ENCODE measurements around the gene CDC42EP1.
"Not testable (repeated sequence)": the region's sequence is repeated elsewhere in the genome, so short reads cannot be mapped to it uniquely, and the experiment has no call there.

CDC42EP1 gene

GRCh38 chr22:37534445-37534844 is 25.8 kb upstream of the CDC42EP1 start:
- H3K4me3 ChIP-seq (replicated peaks; ENCODE audit: low read depth, low read length) = no peak overlapping the region
- no peak for TF ChIP-seq CTCF (IDR thresholded peaks at IDR 0.05; ENCODE audit: low read length, missing control alignments)
- no peak for DNase-seq (ENCODE audit: low read depth)

DNA sequence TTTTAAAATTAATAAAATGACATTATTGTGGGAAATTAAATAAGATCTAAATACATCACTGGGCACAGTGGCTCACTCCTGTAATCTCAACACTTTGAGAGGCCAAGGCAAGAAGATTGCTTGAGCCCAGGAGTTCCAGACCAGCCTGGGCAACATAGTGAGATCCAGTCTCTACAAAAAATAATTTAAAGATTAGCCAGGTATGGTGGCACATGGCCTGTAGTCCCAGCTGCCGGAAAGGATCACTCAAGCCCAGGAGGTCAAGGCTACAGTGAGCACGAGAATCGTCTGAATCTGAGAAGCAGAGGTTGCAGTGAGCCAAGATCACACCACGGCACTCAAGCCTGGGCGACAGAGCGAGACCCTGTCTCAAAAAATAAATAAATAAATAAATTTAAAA is 25.1 kb upstream of the CDC42EP1 start:
- no peak overlapping the region for H3K4me3 ChIP-seq (replicated peaks; ENCODE audit: low read depth, low read length)
- no peak for TF ChIP-seq CTCF (IDR thresholded peaks at IDR 0.05; ENCODE audit: low read length, missing control alignments)
- no peak for DNase-seq (ENCODE audit: low read depth)

DNA sequence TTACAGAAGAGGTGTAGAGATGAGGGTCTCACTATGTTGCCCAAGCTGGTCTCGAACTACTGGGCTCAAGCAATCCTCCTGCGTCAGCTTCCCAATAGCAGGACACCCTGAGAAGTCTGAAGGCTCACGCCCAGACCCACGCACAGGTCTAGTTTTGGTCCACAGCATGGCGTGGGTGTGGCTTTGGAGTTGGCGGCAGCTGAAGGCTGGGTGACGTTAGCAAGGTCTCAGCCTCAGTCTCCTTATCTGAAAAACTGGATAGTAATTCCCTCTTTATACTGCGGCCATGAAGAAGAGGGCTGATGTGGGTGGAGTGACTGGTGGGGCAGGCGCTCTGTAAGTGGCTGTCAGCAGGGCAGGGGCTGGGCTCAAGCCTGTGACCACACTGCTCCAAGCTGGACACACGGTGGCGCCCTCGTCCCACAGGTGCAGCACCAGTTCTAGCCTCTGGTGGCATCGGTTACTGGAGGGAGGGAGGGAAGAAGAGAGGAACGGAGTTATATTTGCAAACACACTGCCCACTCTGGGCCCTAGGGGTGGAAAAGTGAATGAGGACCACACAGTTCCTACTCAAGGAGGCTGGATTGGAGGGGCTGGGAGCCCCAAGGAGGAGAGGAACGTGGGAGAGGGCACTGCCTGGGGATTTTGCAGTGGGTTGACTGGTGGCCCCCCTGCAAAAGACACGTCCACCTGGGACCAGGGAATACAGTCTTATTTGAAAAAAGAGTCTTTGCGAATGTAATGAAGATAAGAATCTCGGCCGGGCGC is 21.5 kb upstream of the CDC42EP1 start:
- DNase-seq (ENCODE audit: low read depth) = peak; percentile 97
- peak; percentile 94 for TF ChIP-seq CTCF (IDR thresholded peaks at IDR 0.05; ENCODE audit: low read length, missing control alignments)
- no peak overlapping the region for H3K4me3 ChIP-seq (replicated peaks; ENCODE audit: low read depth, low read length)

DNA sequence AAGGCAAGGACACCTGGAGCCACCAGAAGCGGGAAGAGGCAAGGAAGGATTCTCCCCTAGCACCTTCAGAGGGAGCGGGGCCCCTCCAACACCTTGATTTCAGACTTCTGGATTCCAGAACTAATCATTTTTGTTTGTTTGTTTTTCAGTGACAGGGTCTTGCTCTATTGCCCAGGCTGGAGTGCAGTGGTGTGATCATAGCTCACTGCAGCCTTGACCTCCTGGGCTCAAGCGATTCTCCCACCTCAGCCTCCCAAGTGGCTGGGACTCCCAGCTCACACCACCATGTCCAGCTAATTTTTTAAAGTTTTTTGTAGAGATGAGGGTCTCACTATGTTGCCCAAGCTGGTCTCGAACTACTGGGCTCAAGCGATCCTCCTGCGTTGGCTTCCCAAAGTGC is 20.5 kb upstream of the CDC42EP1 start:
- H3K4me3 ChIP-seq (replicated peaks; ENCODE audit: low read depth, low read length) = not testable (repeated sequence)

DNA sequence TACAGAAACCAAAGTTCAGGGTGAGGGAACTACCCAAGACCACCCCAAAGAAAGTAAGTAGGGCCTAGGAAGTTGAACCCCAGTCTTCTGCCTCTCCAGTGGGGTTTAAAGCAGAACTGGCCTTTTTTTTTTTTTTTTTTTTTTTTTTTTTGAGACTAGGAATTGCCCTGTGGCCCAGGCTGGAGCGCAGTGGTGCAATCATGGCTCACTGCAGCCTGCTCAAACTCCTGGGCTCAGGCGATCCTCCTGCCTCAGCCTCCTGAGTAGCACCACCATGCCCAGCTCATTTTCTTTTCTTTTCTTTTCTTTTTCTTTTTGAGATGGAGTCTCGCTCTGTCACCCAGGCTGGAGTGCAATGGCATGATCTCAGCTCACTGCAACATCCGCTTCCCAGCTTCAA is 17.9 kb upstream of the CDC42EP1 start:
- DNase-seq (ENCODE audit: low read depth); H3K4me3 ChIP-seq (replicated peaks; ENCODE audit: low read depth, low read length): not testable (repeated sequence)

More for the DNA sequence above, 20.5 kb upstream of the CDC42EP1 start:
- DNase-seq (ENCODE audit: low read depth) = not testable (repeated sequence)

DNA sequence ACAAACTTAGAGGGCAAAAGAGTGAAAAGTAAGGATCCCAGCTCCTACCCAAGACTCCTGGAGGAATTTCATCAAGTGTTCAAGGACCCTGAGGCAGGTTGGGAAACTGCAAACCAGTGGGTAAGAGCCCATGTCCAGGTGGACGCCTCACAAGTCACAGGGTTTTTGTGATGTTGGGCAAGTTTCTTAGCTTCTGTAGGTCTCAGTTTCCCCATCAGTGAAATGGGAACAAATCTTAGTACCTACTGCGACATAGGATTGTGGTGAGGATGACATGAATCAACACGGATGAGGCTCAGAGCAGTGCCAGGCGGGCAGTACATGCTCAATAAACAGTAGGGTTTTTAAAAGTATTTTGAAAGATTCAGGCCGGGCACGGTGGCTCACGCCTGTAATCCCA is 17.3 kb upstream of the CDC42EP1 start:
- TF ChIP-seq CTCF (IDR thresholded peaks at IDR 0.05; ENCODE audit: low read length, missing control alignments) = no peak
- no peak overlapping the region for H3K4me3 ChIP-seq (replicated peaks; ENCODE audit: low read depth, low read length)
- no peak for DNase-seq (ENCODE audit: low read depth)

DNA sequence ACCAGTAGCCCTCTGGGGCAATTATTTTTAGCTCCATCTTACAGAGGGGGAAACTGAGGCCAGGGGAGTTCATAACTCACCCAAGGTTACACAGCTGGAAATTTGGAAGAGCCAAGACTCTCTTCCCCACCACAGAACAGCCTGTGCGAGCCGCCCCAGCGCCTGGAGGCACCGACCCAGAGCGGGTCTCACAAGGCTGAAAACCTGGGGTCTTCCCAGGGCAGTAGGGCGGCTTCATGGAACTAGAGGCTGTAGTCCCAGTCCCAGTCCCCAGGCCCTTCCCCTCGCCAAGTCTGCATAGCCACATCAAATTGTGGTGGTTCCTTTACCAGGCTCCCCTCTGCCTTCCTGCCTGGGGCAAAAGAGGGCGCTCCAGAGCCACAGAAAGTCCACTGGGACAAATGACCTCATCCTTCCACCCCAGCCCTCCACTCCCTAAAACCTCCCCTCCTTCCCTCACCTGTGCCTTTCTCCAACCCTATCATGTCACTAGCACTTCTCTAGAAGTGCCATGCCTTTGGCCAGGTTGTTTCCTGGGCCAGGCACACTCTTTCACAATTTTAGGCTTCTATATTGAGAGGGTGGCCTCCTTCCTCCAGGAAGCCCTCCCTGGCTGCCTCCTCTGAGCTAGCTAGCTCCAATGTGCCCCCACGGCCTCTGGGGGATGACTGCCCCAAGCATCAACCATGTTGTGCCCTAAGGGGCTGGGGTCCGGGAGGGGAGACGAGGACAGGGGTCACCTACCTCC is 15.2 kb upstream of the CDC42EP1 start:
- peak; percentile 87 for TF ChIP-seq CTCF (IDR thresholded peaks at IDR 0.05; ENCODE audit: low read length, missing control alignments)
- H3K4me3 ChIP-seq (replicated peaks; ENCODE audit: low read depth, low read length) = peak overlapping the region; percentile 39
- peak; percentile 79 for DNase-seq (ENCODE audit: low read depth)

Measured in fibroblast of pulmonary artery (primary cell).